Measurements from ENCODE around the gene ATP10B.

Gene ATP10B

GRCh38 chr5:160692271-160692670 is 159.7 kb downstream of the ATP10B start:
- no peaks in the 10 kb centered on the region for H3K27me3 ChIP-seq (ENCODE audit: insufficient read depth, low read length)
- no peak overlapping the region for H2AFZ ChIP-seq (ENCODE audit: low read length, unreplicated experiment)
- H3K4me1 ChIP-seq (ENCODE audit: control insufficient read depth, insufficient read depth, low read length, unreplicated experiment) = no peaks in the 10 kb centered on the region
- H3K4me3 ChIP-seq (ENCODE audit: low read depth, low read length) = no peak overlapping the region
- no peaks in the 10 kb centered on the region for H3K36me3 ChIP-seq (ENCODE audit: insufficient read depth, low read length)
- H3K27ac ChIP-seq (ENCODE audit: low read depth, low read length) = no peak overlapping the region
- H3K79me2 ChIP-seq (ENCODE audit: control insufficient read depth, insufficient read depth, low read length, unreplicated experiment) = no peaks in the 10 kb centered on the region

GRCh38 chr5:160685695-160686094 is 166.3 kb downstream of the ATP10B start:
- Histone ChIP-seq H3K79me2 (ENCODE audit: control insufficient read depth, insufficient read depth, low read length, unreplicated experiment) (no peaks in the 10 kb centered on the region), H3K4me1 (ENCODE audit: control insufficient read depth, insufficient read depth, low read length, unreplicated experiment) (no peaks in the 10 kb centered on the region), H3K36me3 (ENCODE audit: insufficient read depth, low read length) (no peaks in the 10 kb centered on the region), H2AFZ (ENCODE audit: low read length, unreplicated experiment) (no peak overlapping the region), H3K27me3 (ENCODE audit: insufficient read depth, low read length) (no peaks in the 10 kb centered on the region), H3K4me3 (ENCODE audit: low read depth, low read length) (no peak overlapping the region), H3K27ac (ENCODE audit: low read depth, low read length) (no peak overlapping the region)

- H3K4me3 ChIP-seq (ENCODE audit: low read depth, low read length) = no peak overlapping the region
- no peaks in the 10 kb centered on the region for H3K4me1 ChIP-seq (ENCODE audit: control insufficient read depth, insufficient read depth, low read length, unreplicated experiment)
- no peak overlapping the region for H3K27ac ChIP-seq (ENCODE audit: low read depth, low read length)
- H3K36me3 ChIP-seq (ENCODE audit: insufficient read depth, low read length) = no peaks in the 10 kb centered on the region
- H3K27me3 ChIP-seq (ENCODE audit: insufficient read depth, low read length) = no peaks in the 10 kb centered on the region
- H3K79me2 ChIP-seq (ENCODE audit: control insufficient read depth, insufficient read depth, low read length, unreplicated experiment) = no peaks in the 10 kb centered on the region
- H2AFZ ChIP-seq (ENCODE audit: low read length, unreplicated experiment) = no peak overlapping the region
Measured at GRCh38 chr5:160685219-160685618, 166.8 kb downstream of the ATP10B start.

- H3K4me3 ChIP-seq (ENCODE audit: low read depth, low read length) = no peak overlapping the region
- no peaks in the 10 kb centered on the region for H3K79me2 ChIP-seq (ENCODE audit: control insufficient read depth, insufficient read depth, low read length, unreplicated experiment)
- no peaks in the 10 kb centered on the region for H3K4me1 ChIP-seq (ENCODE audit: control insufficient read depth, insufficient read depth, low read length, unreplicated experiment)
- no peaks in the 10 kb centered on the region for H3K36me3 ChIP-seq (ENCODE audit: insufficient read depth, low read length)
- no peak overlapping the region for H3K27ac ChIP-seq (ENCODE audit: low read depth, low read length)
- no peaks in the 10 kb centered on the region for H3K27me3 ChIP-seq (ENCODE audit: insufficient read depth, low read length)
- H2AFZ ChIP-seq (ENCODE audit: low read length, unreplicated experiment) = no peak overlapping the region
Measured at GRCh38 chr5:160679567-160680309, 172.3 kb downstream of the ATP10B start.

DNA sequence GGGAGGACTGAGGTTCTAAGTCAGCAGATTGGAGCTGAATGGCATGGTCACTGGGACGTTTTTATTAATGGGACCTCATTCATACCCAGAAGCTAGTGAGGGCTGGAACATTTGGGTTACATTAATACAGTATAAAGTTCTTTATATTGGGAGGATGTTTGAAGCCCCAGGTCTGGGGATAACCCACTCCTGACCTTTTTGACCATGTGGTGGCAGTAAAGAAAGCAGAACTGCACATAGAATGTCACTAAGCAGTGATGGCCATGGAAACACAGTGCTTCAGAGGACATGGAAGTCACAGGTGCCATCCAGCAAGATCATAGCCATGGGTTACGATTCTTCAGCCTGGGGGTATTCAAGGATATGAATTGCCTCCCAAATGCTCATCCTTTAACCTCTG is 176.0 kb downstream of the ATP10B start:
- H3K4me1 ChIP-seq (ENCODE audit: control insufficient read depth, insufficient read depth, low read length, unreplicated experiment) = no peaks in the 10 kb centered on the region
- no peaks in the 10 kb centered on the region for H3K79me2 ChIP-seq (ENCODE audit: control insufficient read depth, insufficient read depth, low read length, unreplicated experiment)
- no peak overlapping the region for H3K27ac ChIP-seq (ENCODE audit: low read depth, low read length)
- H3K4me3 ChIP-seq (ENCODE audit: low read depth, low read length) = no peak overlapping the region
- no peak overlapping the region for H2AFZ ChIP-seq (ENCODE audit: low read length, unreplicated experiment)
- H3K27me3 ChIP-seq (ENCODE audit: insufficient read depth, low read length) = no peaks in the 10 kb centered on the region
- H3K36me3 ChIP-seq (ENCODE audit: insufficient read depth, low read length) = no peaks in the 10 kb centered on the region

GRCh38 chr5:160674901-160675300 is 177.1 kb downstream of the ATP10B start:
- H3K79me2 ChIP-seq (ENCODE audit: control insufficient read depth, insufficient read depth, low read length, unreplicated experiment) = no peaks in the 10 kb centered on the region
- H3K36me3 ChIP-seq (ENCODE audit: insufficient read depth, low read length) = no peaks in the 10 kb centered on the region
- no peak overlapping the region for H2AFZ ChIP-seq (ENCODE audit: low read length, unreplicated experiment)
- no peak overlapping the region for H3K4me3 ChIP-seq (ENCODE audit: low read depth, low read length)
- no peaks in the 10 kb centered on the region for H3K27me3 ChIP-seq (ENCODE audit: insufficient read depth, low read length)
- H3K4me1 ChIP-seq (ENCODE audit: control insufficient read depth, insufficient read depth, low read length, unreplicated experiment) = no peaks in the 10 kb centered on the region
- no peak overlapping the region for H3K27ac ChIP-seq (ENCODE audit: low read depth, low read length)

DNA sequence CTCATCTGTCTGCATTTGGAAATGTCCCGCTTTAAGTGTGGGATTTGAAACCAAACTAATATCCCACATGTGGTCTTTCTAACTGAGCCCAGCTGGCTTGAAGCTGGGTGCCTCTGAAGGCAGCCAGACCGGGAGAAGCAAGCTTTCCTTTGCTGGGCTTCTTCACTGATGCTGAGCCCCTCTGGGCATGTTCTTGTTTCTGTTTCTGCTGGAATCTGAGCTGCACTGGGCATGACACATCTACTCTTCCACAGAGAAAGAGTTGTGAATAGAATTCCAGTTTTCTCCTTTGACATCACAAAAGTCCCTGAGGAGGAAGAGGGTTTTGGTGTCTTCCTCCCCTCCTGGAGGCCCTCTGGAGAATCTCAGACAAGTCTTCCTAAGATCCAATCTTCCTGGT is 179.5 kb downstream of the ATP10B start:
- Histone ChIP-seq H3K27me3 (ENCODE audit: insufficient read depth, low read length) (no peaks in the 10 kb centered on the region), H3K79me2 (ENCODE audit: control insufficient read depth, insufficient read depth, low read length, unreplicated experiment) (no peaks in the 10 kb centered on the region), H3K27ac (ENCODE audit: low read depth, low read length) (no peak overlapping the region), H3K4me3 (ENCODE audit: low read depth, low read length) (no peak overlapping the region), H3K36me3 (ENCODE audit: insufficient read depth, low read length) (no peaks in the 10 kb centered on the region), H2AFZ (ENCODE audit: low read length, unreplicated experiment) (no peak overlapping the region), H3K4me1 (ENCODE audit: control insufficient read depth, insufficient read depth, low read length, unreplicated experiment) (no peaks in the 10 kb centered on the region)

- Histone ChIP-seq H3K36me3 (ENCODE audit: insufficient read depth, low read length) (no peaks in the 10 kb centered on the region), H3K27me3 (ENCODE audit: insufficient read depth, low read length) (no peaks in the 10 kb centered on the region)
Measured at GRCh38 chr5:160668356-160668755, 183.7 kb downstream of the ATP10B start.

GRCh38 chr5:160667160-160667559 is 184.9 kb downstream of the ATP10B start:
- Histone ChIP-seq H2AFZ (ENCODE audit: low read length, unreplicated experiment) (no peak overlapping the region), H3K27ac (ENCODE audit: low read depth, low read length) (no peak overlapping the region), H3K27me3 (ENCODE audit: insufficient read depth, low read length) (no peaks in the 10 kb centered on the region), H3K36me3 (ENCODE audit: insufficient read depth, low read length) (no peaks in the 10 kb centered on the region), H3K79me2 (ENCODE audit: control insufficient read depth, insufficient read depth, low read length, unreplicated experiment) (no peaks in the 10 kb centered on the region), H3K4me1 (ENCODE audit: control insufficient read depth, insufficient read depth, low read length, unreplicated experiment) (no peaks in the 10 kb centered on the region), H3K4me3 (ENCODE audit: low read depth, low read length) (no peak overlapping the region)

More at GRCh38 chr5:160668356-160668755, 183.7 kb downstream of the ATP10B start:
- no peaks in the 10 kb centered on the region for H3K79me2 ChIP-seq (ENCODE audit: control insufficient read depth, insufficient read depth, low read length, unreplicated experiment)
- no peaks in the 10 kb centered on the region for H3K4me1 ChIP-seq (ENCODE audit: control insufficient read depth, insufficient read depth, low read length, unreplicated experiment)
- H3K4me3 ChIP-seq (ENCODE audit: low read depth, low read length) = no peak overlapping the region
- H3K27ac ChIP-seq (ENCODE audit: low read depth, low read length) = no peak overlapping the region
- no peak overlapping the region for H2AFZ ChIP-seq (ENCODE audit: low read length, unreplicated experiment)

DNA sequence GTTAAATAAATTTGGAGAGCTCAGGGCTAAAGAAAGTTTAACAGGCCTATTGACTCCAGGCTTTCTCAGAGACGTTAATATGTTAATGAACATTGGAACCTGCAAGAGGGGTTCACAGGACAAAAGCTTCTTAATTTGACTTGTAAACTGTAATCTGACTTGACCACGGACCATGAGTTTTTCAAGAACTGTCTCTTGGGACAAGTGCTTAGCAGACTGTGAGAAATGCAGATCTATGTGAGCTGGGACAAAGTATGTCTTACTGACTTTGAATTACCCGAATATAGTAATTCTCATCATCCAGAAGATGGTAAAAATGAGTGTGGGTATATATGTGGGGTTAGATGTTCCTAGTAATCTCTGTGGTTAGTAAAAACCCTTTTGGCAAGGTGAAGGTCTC is 186.6 kb downstream of the ATP10B start:
- no peaks in the 10 kb centered on the region for H3K36me3 ChIP-seq (ENCODE audit: insufficient read depth, low read length)
- no peaks in the 10 kb centered on the region for H3K79me2 ChIP-seq (ENCODE audit: control insufficient read depth, insufficient read depth, low read length, unreplicated experiment)
- no peaks in the 10 kb centered on the region for H3K27me3 ChIP-seq (ENCODE audit: insufficient read depth, low read length)
- no peak overlapping the region for H3K27ac ChIP-seq (ENCODE audit: low read depth, low read length)
- no peak overlapping the region for H3K4me3 ChIP-seq (ENCODE audit: low read depth, low read length)
- no peaks in the 10 kb centered on the region for H3K4me1 ChIP-seq (ENCODE audit: control insufficient read depth, insufficient read depth, low read length, unreplicated experiment)
- no peak overlapping the region for H2AFZ ChIP-seq (ENCODE audit: low read length, unreplicated experiment)

GRCh38 chr5:160660132-160660531 is 191.9 kb downstream of the ATP10B start:
- Histone ChIP-seq H2AFZ (ENCODE audit: low read length, unreplicated experiment) (no peak overlapping the region), H3K36me3 (ENCODE audit: insufficient read depth, low read length) (no peaks in the 10 kb centered on the region), H3K4me3 (ENCODE audit: low read depth, low read length) (no peak overlapping the region), H3K79me2 (ENCODE audit: control insufficient read depth, insufficient read depth, low read length, unreplicated experiment) (no peaks in the 10 kb centered on the region), H3K4me1 (ENCODE audit: control insufficient read depth, insufficient read depth, low read length, unreplicated experiment) (no peaks in the 10 kb centered on the region), H3K27me3 (ENCODE audit: insufficient read depth, low read length) (no peaks in the 10 kb centered on the region), H3K27ac (ENCODE audit: low read depth, low read length) (no peak overlapping the region)

Measured in ACC112 (cell line).